Testis (tissue), 3 donors: ENCODE results near the gene RGS8. TPM values are rescaled to one million over a fixed set of nuclear protein-coding genes. Genes with fewer than 3 reads are reported as not detected.

ENCODE experiments used
- DNase-seq: peaks from one replicate; pipeline ENCODE4 v3.0.0-alpha.2; 2019
- H3K27ac ChIP-seq, 2 donors: fragments of 200-600 bp; sonication (generic); one replicate each; pipeline ENCODE4 v1.5.1; 2019
- H3K27me3 ChIP-seq: fragments of 200-600 bp; sonication (generic); one replicate; pipeline ENCODE4 v1.5.1; 2019
- H3K36me3 ChIP-seq: fragments of 200-600 bp; sonication (generic); one replicate; pipeline ENCODE4 v1.5.1; 2017; ENCODE audit warnings: low read depth; ENCODE audit errors: missing control alignments
- H3K4me1 ChIP-seq: fragments of 200-600 bp; sonication (generic); one replicate; pipeline ENCODE4 v1.5.1; 2019
- H3K4me3 ChIP-seq, 2 donors: fragments of 200-600 bp; sonication (generic); one replicate each; pipeline ENCODE4 v1.5.1; 2017 to 2019
- H3K9me3 ChIP-seq: fragments of 200-600 bp; sonication (generic); one replicate; pipeline ENCODE4 v1.5.1; 2017
- POLR2A ChIP-seq: fragments of 450-650 bp; IDR thresholded peaks from one replicate; pipeline ENCODE4 v1.6.1; 2017; ENCODE audit warnings: antibody characterized with exemption, mild to moderate bottlenecking, moderate library complexity
- WGBS, 2 donors: methylation state at CpG; one replicate each; pipeline ENCODE4 v1.1.5; 2018; 5-methylcytosine and 5-hydroxymethylcytosine counted together
- intact Hi-C: fragments of 100-400 bp; cut with DNase I; formaldehyde crosslinking; loops from one replicate; pipeline ENCODE4 v1.15.1; 2023; ENCODE audit warnings: low total_unique reads
- polyA plus RNA-seq: library from polyadenylated mRNA; stranded (reverse); fragments of 350-450 nt; fragmentation: Illumina TruSeq; extraction: RNeasy Lipid Tissue Mini Kit (QIAGEN cat#74804); gene quantifications from one replicate; pipeline ENCODE4 v1.2.3, GENCODE V29; 2014; ENCODE audit warnings: low read depth, low replicate concordance; ENCODE audit not compliant: insufficient read depth
- total RNA-seq, 2 donors: library from RNA; depleted of rRNA; stranded (reverse); fragments of >200 nt; gene quantifications; one replicate each; pipeline ENCODE4 v1.2.3, GENCODE V29; 2016
- TF ChIP-seq, protein P1 (sequence below), 3 experiments: fragments of 450-650 bp in 2 of 3; fragments of 200-600 bp in 1 of 3; sonication (generic) in 1 of 3; IDR thresholded peaks; one replicate each; pipeline ENCODE4 v1.5.1; 2016 to 2019; ENCODE audit warnings: antibody characterized with exemption in 3 of 3, mild to moderate bottlenecking in 2 of 3, moderate library complexity in 1 of 3

RGS8 gene
- total and polyA plus RNA-seq, 3 donors from 2014 or later: 2.4 to 3.1 (median 2.5) TPM

DNA sequence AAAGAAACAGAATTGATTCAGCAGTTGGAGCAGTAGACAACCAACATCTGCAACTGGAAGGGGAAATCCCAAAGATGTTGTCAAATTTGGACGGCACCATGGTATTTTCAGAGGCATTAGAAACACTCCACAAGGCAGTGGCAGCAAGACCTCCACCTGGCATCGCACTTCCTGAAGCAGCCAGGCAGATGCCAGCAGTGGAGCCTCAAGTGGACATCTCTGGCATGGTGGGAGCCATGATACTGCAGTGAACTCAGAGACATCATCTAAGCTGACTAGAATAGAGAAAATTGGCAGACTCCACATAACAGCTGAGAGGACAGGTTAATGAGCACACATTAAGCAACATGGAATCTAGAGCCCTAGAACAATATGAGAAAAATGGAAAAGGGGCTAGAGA, 33.9 kb upstream of the RGS8 start:
- Histone ChIP-seq H3K36me3 (no peaks in the 10 kb centered on the region), H3K4me3 (no peak overlapping the region), H3K4me1 (no peaks in the 10 kb centered on the region), H3K9me3 (no peaks in the 10 kb centered on the region), H3K27me3 (no peaks in the 10 kb centered on the region), H3K27ac (no peak overlapping the region)
- TF ChIP-seq POLR2A: no peak
- TF ChIP-seq, protein P1, sequence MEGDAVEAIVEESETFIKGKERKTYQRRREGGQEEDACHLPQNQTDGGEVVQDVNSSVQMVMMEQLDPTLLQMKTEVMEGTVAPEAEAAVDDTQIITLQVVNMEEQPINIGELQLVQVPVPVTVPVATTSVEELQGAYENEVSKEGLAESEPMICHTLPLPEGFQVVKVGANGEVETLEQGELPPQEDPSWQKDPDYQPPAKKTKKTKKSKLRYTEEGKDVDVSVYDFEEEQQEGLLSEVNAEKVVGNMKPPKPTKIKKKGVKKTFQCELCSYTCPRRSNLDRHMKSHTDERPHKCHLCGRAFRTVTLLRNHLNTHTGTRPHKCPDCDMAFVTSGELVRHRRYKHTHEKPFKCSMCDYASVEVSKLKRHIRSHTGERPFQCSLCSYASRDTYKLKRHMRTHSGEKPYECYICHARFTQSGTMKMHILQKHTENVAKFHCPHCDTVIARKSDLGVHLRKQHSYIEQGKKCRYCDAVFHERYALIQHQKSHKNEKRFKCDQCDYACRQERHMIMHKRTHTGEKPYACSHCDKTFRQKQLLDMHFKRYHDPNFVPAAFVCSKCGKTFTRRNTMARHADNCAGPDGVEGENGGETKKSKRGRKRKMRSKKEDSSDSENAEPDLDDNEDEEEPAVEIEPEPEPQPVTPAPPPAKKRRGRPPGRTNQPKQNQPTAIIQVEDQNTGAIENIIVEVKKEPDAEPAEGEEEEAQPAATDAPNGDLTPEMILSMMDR (IDR thresholded peaks at IDR 0.05): no peak
- intact Hi-C loops: no loop called here
- no peak for DNase-seq
- WGBS, 2 donors: 74 to 100% methylated on average over 2 of the region's 2 CpGs

DNA sequence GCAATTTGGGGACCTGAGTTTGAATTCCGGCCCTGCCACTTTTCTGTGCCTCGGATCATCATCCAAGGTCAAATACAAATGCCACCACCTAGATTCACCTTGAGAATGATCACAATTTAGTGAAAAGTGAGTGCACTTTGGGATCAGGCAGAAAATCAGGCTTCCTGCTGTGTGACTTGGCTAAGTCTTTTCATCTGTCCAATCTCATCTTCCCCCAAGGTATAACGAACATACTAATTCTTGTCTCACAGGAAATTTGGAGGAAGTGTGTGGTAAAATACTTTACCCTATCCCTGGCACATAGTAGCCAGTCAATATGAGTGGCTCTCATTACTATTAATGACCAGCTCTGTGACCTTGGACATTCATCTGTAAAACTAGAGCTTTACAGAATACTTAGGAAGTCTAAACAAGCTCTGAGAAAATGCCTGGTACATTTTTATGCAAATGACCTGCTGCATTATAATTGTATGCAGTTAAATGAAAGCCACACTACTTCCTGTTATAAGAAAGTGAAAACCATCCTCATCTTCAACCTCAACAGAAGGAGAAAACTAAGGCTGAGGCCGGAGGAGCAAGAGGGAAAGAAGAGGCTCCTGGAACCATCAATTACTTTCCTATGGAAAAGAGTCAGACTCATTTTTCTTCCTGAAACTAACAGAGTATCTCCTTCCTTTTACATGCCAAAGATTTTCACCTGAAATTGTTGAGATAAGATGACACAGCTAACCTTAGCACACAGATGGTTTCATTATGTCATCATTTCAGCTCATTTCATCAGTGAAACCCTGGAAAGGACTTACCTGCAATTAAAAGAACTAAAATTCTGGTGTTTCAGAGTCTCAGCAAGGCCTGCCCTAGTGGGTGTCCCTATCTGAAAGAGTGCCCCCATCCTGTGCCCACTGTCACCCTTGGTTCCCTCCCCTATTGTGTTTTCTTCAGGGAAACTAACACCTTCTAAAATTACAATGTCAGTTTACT, 32.6 kb upstream of the RGS8 start:
- no peaks in the 10 kb centered on the region for H3K4me1 ChIP-seq
- no peaks in the 10 kb centered on the region for H3K9me3 ChIP-seq
- intact Hi-C loops: no loop called here
- no peak for DNase-seq
- no peak overlapping the region for H3K27ac ChIP-seq
- WGBS, 2 donors: 73 to 91% methylated on average over 4 of the region's 4 CpGs
- TF ChIP-seq POLR2A: no peak
- TF ChIP-seq, protein P1 (IDR thresholded peaks at IDR 0.05): no peak
- no peak overlapping the region for H3K4me3 ChIP-seq
- H3K27me3 ChIP-seq: no peaks in the 10 kb centered on the region
- no peaks in the 10 kb centered on the region for H3K36me3 ChIP-seq

DNA sequence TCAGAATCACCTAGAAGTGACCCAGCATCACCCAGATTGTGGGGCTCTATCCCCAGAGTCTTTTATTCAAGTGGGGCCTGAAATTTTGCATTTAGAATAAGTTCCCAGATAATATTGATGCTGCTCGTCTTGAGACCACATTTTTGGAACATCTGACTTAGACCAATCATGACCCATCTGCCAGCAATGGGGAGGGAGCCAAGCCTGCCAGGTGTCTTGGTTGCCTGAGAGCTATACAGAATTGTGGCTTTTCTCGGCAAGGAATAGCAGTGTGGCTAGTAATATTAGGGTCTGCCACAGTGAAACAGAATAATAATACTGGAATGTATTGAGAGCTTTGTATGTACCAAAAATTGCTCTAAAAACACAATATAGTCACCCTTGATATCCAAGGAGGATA, 31.1 kb upstream of the RGS8 start:
- Histone ChIP-seq H3K27ac (no peak overlapping the region), H3K4me3 (no peak overlapping the region), H3K36me3 (no peaks in the 10 kb centered on the region), H3K27me3 (no peaks in the 10 kb centered on the region), H3K9me3 (no peaks in the 10 kb centered on the region), H3K4me1 (no peaks in the 10 kb centered on the region)
- intact Hi-C loops: no loop called here
- WGBS, 2 donors: 65 to 88% methylated on average over 2 of the region's 2 CpGs
- no peak for DNase-seq
- TF ChIP-seq POLR2A: no peak
- TF ChIP-seq, protein P1 (IDR thresholded peaks at IDR 0.05): no peak

DNA sequence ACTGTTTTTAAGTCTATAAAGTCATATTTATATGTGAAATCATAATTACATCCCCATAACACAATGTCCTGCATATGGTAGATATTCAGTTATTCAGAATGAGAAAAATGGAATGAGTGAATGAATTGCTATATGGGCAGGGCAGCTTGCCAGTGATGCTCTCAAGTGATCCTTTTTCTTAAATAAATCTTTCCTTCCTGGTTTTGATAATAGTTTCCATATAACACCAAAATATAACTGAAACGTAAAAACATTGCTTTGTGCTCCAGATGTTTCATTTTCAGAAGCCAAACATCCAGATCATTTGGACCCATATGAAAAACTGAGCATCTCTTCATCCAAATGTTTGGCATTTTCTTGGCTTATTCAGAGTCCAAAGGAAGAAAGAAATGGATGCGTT, 30.2 kb upstream of the RGS8 start:
- H3K27ac ChIP-seq: no peak overlapping the region
- DNase-seq: no peak
- H3K4me1 ChIP-seq: no peaks in the 10 kb centered on the region
- TF ChIP-seq, protein P1 (IDR thresholded peaks at IDR 0.05): no peak
- no peak for TF ChIP-seq POLR2A
- H3K27me3 ChIP-seq: no peaks in the 10 kb centered on the region
- 66 to 96% methylated on average over 2 of the region's 2 CpGs for WGBS, 2 donors
- H3K9me3 ChIP-seq: no peaks in the 10 kb centered on the region
- H3K36me3 ChIP-seq: no peaks in the 10 kb centered on the region
- H3K4me3 ChIP-seq: no peak overlapping the region
- intact Hi-C loops: no loop called here
